OCI-M2 (cell line): ENCODE results near the gene TKTL1.
A peak's percentile ranks its signal among the peaks of the same experiment; 100 is the strongest.

Experiments used
- DNase-seq: peaks from one replicate; lab custom pipeline; 2025; ENCODE audit not compliant: unreplicated experiment; lab: John Stamatoyannopoulos, UW

TKTL1 gene

GRCh38 chrX:154358829-154359228 lies 63.2 kb downstream of the TKTL1 start:
- DNase-seq: no peak

- no peak for DNase-seq
Measured at GRCh38 chrX:154359362-154360154, 64.0 kb downstream of the TKTL1 start.

DNA sequence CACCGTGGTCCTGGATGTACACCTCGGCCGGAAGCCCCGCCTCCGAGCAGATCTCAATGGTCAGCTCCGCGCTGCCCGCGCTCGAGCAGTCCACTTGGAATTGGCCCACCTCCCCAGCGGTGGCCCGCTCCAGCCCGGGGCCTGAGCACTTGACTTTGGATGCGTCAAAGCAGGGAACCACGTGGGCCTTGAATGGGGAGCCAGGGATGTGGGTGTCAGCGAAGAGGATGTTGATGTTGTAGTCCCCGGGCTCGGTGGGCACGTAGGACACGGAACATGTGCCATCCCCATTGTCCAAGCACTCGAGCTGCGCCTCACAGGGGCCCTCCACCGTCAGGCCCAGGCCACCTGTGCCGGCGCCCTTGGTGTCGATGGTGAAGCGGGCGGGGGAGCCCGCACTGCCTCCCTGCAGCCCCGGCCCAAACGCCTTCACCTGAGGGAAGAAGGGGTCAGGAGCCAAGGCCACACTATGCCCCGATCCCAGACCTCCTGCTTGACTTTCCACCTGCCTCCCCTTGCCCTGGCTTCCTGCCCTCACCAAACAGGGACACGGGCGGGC lies 64.6 kb downstream of the TKTL1 start:
- no peak for DNase-seq

GRCh38 chrX:154362085-154362742 lies 66.6 kb downstream of the TKTL1 start:
- no peak for DNase-seq

GRCh38 chrX:154363706-154364439 lies 68.3 kb downstream of the TKTL1 start:
- no peak for DNase-seq

DNA sequence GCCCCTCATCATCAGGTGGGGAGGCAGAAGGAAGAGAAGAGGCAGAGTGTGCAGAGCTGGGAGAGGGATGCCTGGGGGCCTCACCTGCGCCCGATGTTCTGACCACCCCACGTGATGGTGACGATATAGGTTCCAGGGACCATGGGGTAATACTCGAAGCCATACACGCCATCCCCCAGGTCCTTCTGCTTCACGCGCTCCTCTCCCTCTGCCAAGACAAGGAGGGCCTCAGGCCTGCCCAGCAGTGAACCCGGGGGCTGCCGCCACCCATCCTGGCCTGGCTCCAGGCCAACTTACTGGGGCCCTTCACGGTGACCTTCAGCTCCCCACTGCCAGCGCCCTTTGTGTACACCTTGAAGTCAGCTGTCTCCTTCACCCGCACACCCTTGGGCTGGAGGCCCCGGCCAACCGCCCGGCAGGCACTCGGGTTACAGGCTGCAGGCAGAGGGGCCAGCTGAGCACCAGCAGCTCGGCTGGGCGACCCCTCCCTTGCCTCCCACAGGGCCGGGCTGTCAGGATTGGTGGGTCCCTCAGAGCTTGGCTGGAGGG lies 69.5 kb downstream of the TKTL1 start:
- DNase-seq: no peak

DNA sequence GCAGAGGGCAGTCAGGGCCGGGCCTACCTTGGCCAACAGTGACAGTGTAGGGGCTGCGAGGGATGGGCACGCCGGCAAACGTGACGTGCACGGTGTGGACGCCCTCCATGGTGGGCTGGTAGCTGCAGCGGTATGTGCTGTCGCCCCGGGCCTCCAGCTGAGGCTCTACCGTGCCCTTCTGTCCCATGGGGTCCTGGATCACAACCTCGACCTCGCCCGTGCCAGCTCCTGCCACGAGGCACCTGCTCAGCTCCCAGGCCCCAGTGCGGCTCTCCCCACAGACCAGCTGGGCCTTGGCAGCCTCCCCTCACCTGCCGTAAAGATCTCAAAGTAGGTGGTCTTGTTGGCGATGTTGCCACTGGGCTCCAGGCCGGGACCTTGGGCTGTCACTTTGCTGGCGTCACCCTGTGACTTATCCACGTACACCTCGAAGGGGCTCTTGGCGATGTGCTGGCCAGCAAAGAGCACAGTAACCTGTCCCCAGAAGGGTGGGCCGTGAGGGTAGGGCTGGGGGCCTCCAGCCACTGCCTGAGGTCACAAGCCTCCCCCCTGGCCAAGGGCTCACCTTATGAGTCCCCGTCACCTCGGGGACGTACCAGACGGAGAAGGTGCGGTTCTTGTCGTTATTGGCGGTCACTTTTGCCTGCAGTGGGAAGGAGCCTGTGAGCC lies 70.5 kb downstream of the TKTL1 start:
- DNase-seq: no peak

DNA sequence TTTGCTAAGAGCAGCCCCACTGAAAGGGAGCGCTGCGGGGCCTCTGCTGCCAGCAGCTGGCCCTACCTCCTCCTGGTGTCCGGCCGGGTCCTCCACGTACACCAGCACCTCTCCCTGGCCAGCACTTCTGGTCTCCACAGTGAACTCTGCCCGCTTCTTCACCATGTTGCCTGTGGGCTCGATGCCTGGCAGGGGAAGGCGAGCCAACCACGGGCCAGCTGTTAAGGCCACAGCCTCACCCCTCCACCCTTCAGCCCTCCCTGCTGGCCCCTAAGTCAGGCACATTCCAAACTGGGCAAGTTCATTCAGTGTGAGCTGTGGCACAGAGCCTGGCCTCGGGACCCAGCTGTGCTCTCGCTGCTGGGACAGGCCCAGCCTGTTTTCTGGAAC lies 71.1 kb downstream of the TKTL1 start:
- DNase-seq: no peak

DNA sequence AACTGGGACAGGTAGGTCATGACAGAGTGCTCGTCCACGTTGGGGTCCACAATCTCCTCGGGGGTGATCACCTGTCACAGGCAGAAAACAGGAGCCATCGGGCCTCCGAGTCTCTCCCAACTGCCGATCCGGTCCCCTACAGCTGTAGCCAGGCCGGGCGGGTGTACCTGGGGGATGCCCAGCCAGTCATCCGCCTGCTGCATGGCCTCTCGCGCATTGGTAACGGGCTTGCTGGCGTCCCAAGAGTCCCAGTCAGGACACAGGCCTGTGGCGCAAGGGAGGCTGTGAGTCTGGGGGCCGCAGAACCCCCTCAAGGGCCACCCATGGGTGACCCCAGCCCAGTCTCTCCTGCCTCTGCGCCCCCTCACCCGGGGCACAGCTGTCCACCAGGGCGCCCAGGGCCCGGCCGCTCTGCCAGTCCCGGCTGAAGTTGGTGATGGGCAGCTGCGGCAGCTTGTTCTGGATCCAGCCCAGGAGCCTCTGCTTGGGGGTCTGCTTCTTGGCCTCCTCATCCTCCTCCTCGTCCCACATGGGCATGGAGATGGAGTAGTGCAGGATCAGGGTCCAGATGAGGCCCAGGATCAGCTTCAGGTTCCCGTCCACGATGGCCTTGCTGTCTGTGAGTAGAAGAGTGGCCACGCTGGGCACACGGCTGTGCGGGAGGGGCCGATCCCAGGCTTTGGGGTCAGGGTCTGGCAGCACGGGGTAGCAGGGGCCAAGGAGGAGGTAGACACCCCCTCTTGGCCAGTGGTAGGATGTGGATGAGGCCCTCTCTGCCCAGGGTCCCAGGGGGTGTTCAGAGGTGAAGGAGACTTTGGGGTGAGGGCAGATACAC lies 72.1 kb downstream of the TKTL1 start:
- DNase-seq: no peak

GRCh38 chrX:154368630-154369448 lies 73.2 kb downstream of the TKTL1 start:
- DNase-seq: peak; percentile 9

- DNase-seq: no peak
Measured at GRCh38 chrX:154369449-154370299, 74.1 kb downstream of the TKTL1 start.

- no peak for DNase-seq
Measured at GRCh38 chrX:154370300-154371016, 74.9 kb downstream of the TKTL1 start.

GRCh38 chrX:154371017-154371788 lies 75.6 kb downstream of the TKTL1 start:
- no peak for DNase-seq

- no peak for DNase-seq
Measured at GRCh38 chrX:154371789-154372300, 76.2 kb downstream of the TKTL1 start.

DNA sequence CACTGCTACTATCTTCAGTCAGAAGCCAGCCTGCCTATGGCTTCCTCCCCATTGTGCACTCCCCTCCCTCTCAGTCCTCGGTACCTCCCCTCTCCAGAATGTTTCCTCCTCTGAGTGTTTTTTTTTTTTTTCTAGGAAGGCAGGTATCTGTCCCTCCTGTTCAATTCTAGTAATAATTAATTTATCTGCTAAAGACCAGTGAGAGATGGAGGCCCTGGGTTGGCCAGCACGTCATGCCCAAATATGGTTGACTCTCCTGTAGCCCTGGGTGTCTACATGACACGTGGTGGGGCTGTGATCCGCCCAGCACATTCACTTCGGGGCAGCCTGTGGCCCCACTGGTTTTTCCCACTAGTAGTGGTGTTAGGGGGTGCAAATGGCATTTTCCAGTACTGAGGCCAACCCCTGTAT lies 77.0 kb downstream of the TKTL1 start:
- DNase-seq: no peak
